Measurements from ENCODE around the gene SLC18B1. TPM values are rescaled to one million over a fixed set of nuclear protein-coding genes. Genes with fewer than 3 reads are reported as not detected.

The SLC18B1 gene
- total RNA-seq, 4 donors from 2014 or later: 5.2 to 8.0 (median 7.2) TPM

- H3K4me3 ChIP-seq (ENCODE audit: low read depth, poor library complexity, severe bottlenecking): no peak overlapping the region
- TF ChIP-seq POLR2A (IDR thresholded peaks at IDR 0.05) (no peak), CTCF (IDR thresholded peaks at IDR 0.05) (no peak)
- DNase-seq (ENCODE audit: low spot score in 2 of 2): no peak
- intact Hi-C loops (cut with DNase I; ENCODE audit: low total_unique reads): no loop called here
- 81 to 85% methylated on average over 6 of the region's 6 CpGs for WGBS, 2 donors
Observed at GRCh38 chr6:132725471-132725870, 73.0 kb downstream of the SLC18B1 start.

DNA sequence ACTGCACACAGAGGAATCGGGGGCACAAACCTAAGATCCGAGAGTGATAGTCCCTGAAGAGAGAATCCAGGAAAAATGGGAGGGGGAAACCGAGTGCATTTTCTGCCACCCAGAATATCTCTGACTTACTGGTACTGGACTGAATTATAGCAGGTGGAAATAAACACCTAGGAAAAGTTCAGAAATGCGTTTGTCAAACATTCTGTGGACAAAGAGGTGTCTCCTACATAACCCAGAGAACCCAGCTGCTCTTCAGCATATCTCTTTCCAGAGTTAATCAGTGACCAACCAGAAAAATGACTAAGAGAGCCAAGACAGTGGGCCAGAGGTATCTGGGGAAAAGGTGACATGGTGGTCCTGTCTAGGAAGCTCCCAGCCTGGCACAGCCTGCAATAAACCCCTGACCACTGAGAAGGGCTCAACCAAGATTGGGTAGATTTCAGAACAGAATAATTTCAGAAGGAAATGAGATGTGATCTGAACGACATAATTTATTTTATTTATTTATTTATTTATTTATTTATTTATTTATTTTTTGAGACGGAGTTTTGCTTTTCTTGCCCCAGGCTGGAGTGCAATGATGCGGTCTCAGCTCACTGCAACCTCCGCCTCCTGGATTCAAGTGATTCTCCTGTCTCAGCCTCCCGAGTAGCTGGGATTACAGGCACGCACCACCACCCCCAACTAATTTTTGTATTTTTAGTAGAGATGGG lies 78.5 kb downstream of the SLC18B1 start:
- TF ChIP-seq POLR2A (IDR thresholded peaks at IDR 0.05) (no peak), CTCF (IDR thresholded peaks at IDR 0.05) (no peak)
- no peak for DNase-seq (ENCODE audit: low spot score in 2 of 2)
- intact Hi-C loops (cut with DNase I; ENCODE audit: low total_unique reads): no loop called here
- no peak overlapping the region for H3K4me3 ChIP-seq (ENCODE audit: low read depth, poor library complexity, severe bottlenecking)
- WGBS, 2 donors: 88 to 94% methylated on average over 10 of the region's 10 CpGs

Other genes starting within 250 kb of the SLC18B1 start
- not detected for gene TAAR8, start 246.0 kb downstream of the SLC18B1 start, total RNA-seq
- gene TAAR6, start 228.3 kb downstream of the SLC18B1 start, total RNA-seq: not detected
- gene TAAR5, start 208.9 kb downstream of the SLC18B1 start, total RNA-seq: not detected
- gene TAAR2, start 174.4 kb downstream of the SLC18B1 start, total RNA-seq: not detected
- gene TAAR1, start 139.5 kb downstream of the SLC18B1 start, total RNA-seq: not detected
- gene VNN1, start 84.6 kb downstream of the SLC18B1 start, total RNA-seq: 1 to 10 TPM in 1 of 4 donors, under 1 TPM in 2, not detected in 1; 0.15 to 1.4 (median 0.23) TPM
- gene VNN2, start 40.7 kb downstream of the SLC18B1 start, total RNA-seq: 1 to 10 TPM in 1 of 4 donors, under 1 TPM in 1, not detected in 2; 0.76 to 8.9 TPM
- 1,000 to 10,000 TPM; 1,538 to 3,275 (median 2,471) TPM for gene RPS12, start 15.9 kb upstream of the SLC18B1 start, total RNA-seq

Measured in lower leg skin (tissue), 4 donors.